Spleen (tissue), 11 donors: ENCODE measurements around the gene HS3ST3B1. TPM values are rescaled to one million over a fixed set of nuclear protein-coding genes. Genes with fewer than 3 reads are reported as not detected.

Experiments used
- DNase-seq: peaks from one replicate; pipeline ENCODE4 v3.0.0-alpha.2; 2020
- H3K27ac ChIP-seq, 8 donors: fragments of 200-600 bp; sonication (generic) in 7 of 8; 1 replicate in 4 of 8; 2 replicates in 4 of 8; pipeline versions ENCODE4 v1.5.0 to v1.8.0; 2016 to 2021; ENCODE audit warnings: inconsistent platforms in 4 of 8, mild to moderate bottlenecking in 4 of 8, moderate library complexity in 1 of 8
- H3K27me3 ChIP-seq, 7 donors: fragments of 200-600 bp; sonication (generic) in 6 of 7; replicated peaks in 1 of 7; 1 replicate in 4 of 7; 2 replicates in 3 of 7; pipeline versions ENCODE4 v1.5.0 to v1.8.0; 2016 to 2021; ENCODE audit warnings: inconsistent platforms in 3 of 7, mild to moderate bottlenecking in 1 of 7
- H3K36me3 ChIP-seq, 6 donors: fragments of 200-600 bp; sonication (generic) in 5 of 6; 1 replicate in 4 of 6; 2 replicates in 2 of 6; pipeline versions ENCODE4 v1.5.0 to v1.8.0; 2016 to 2021; ENCODE audit warnings: inconsistent platforms in 2 of 6
- H3K4me1 ChIP-seq, 6 donors: fragments of 200-600 bp; sonication (generic) in 5 of 6; 1 replicate in 3 of 6; 2 replicates in 3 of 6; pipeline versions ENCODE4 v1.5.0 to v1.8.0; 2016 to 2021; ENCODE audit warnings: inconsistent platforms in 3 of 6
- H3K4me3 ChIP-seq, 8 donors: fragments of 200-600 bp; sonication (generic) in 7 of 8; 1 replicate in 4 of 8; 2 replicates in 4 of 8; pipeline versions ENCODE4 v1.5.0 to v1.8.0; 2016 to 2021; ENCODE audit warnings: inconsistent platforms in 4 of 8, mild to moderate bottlenecking in 4 of 8, moderate library complexity in 2 of 8
- H3K9me3 ChIP-seq, 8 donors: fragments of 200-600 bp; sonication (generic) in 7 of 8; 1 replicate in 4 of 8; 2 replicates in 4 of 8; pipeline versions ENCODE4 v1.5.0 to v1.8.0; 2016 to 2021; ENCODE audit warnings: inconsistent platforms in 4 of 8
- CTCF ChIP-seq, 11 experiments: fragments of 200-600 bp in 7 of 11; fragments of 450-650 bp in 4 of 11; sonication (generic) in 4 of 11; IDR thresholded peaks in 8 of 11; conservative IDR thresholded peaks in 3 of 11; 1 replicate in 7 of 11; 2 replicates in 4 of 11; pipeline versions ENCODE4 v1.4.0 to v1.8.0; 2016 to 2021; ENCODE audit warnings: antibody characterized with exemption in 11 of 11, inconsistent platforms in 4 of 11, mild to moderate bottlenecking in 1 of 11
- POLR2A ChIP-seq, 3 donors: fragments of 450-650 bp; IDR thresholded peaks; one replicate each; pipeline ENCODE4 v1.5.1; 2017; ENCODE audit warnings: antibody characterized with exemption in 3 of 3, mild to moderate bottlenecking in 1 of 3
- POLR2AphosphoS5 ChIP-seq, 3 donors: sonication (generic); formaldehyde crosslinking; IDR thresholded peaks; one replicate each; pipeline ENCODE4 v1.5.1; 2017; ENCODE audit warnings: antibody characterized with exemption in 3 of 3
- WGBS, 5 donors: extraction: QIAGEN DNeasy Blood & Tissue Kit in 3 of 5; methylation state at CpG; one replicate each; pipeline versions ENCODE4 v1.1.5 to v1.1.7; 2013 to 2018; 5-methylcytosine and 5-hydroxymethylcytosine counted together
- intact Hi-C: fragments of 100-400 bp; cut with DNase I; formaldehyde crosslinking; loops from one replicate; pipeline ENCODE4 v1.15.0; 2023; ENCODE audit warnings: low total_unique reads
- polyA plus RNA-seq, 3 donors: library from polyadenylated mRNA; stranded (reverse); fragments of 200-250 nt; gene quantifications; one replicate each; pipeline ENCODE4 v1.2.1, GENCODE V29; 2013
- total RNA-seq, 7 donors: library from RNA; depleted of rRNA in 3 of 7; stranded (reverse); fragments of >200 nt in 3 of 7; fragmentation: NEBNext Ultra II Directional in 4 of 7; extraction: Animal tissue kit (Norgen Biotek cat#: 25700) in 4 of 7; gene quantifications; one replicate each; pipeline versions ENCODE4 v1.1.0 to v1.2.1, GENCODE V29; 2016 to 2021
- donor health status: healthy with polysubstance abuse.
- donor health status: DM: no; HTN: no; CAD: no; lungs with moderate emphysema.
- donor health status: DM: no; HTN: no; CAD: no.
- donor health status: Bipolar disorder and iron deficiency.
- donor health status: healthy.
- donor health status: DM: no; HTN: no; CAD: no.
- donor health status: DM: yes; HTN: yes; CAD: no.

HS3ST3B1 gene
- total and polyA plus RNA-seq, 10 donors: 1.3 to 17.9 (median 11.4) TPM

GRCh38 chr17:14340857-14341754 is 40.2 kb downstream of the HS3ST3B1 start:
- TF ChIP-seq CTCF (IDR thresholded peaks at IDR 0.05 in 8 of 11, conservative IDR thresholded peaks at IDR 0.05 in 3 of 11): no peak
- no peak for TF ChIP-seq POLR2AphosphoS5 (IDR thresholded peaks at IDR 0.05)
- no peak for TF ChIP-seq POLR2A (IDR thresholded peaks at IDR 0.05)
- DNase-seq: no peak
- Histone ChIP-seq H3K4me1 (peaks cover 0 to 33% (median 13%) of the 10 kb centered on the region in 6 donors), H3K27ac (peak overlapping the region in 1 of 8 donors; percentile 4), H3K27me3 (no peaks in the 10 kb centered on the region), H3K4me3 (no peak overlapping the region), H3K36me3 (peaks cover 0 to 12% (median 0%) of the 10 kb centered on the region in 6 donors), H3K9me3 (no peaks in the 10 kb centered on the region)
- intact Hi-C loops: no loop called here
- 50 to 63% (median 54%) methylated on average over 12 of the region's 12 CpGs for WGBS, 5 donors

DNA sequence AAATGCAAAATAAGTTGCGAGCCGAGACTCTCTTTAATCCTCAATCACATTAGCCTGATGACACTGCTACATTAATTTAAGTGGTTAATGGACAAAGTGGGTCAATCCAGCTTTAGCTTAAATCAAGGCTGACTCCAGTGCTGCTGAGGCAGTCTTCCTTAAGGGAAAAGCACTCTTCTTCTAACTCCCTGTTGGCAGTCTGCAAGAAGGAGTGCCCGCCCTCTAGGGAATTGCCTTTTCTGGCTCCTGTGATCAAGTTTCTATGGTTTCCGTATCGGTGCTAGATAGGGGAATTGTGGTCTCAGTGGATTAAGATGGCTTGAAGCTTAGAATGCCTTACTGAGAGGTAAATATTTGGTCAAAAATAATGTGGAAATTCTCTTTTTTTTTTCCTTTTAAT is 41.0 kb downstream of the HS3ST3B1 start:
- H3K4me1 ChIP-seq: peaks cover 0 to 26% (median 9%) of the 10 kb centered on the region in 6 donors
- intact Hi-C loops: no loop called here
- no peaks in the 10 kb centered on the region for H3K27me3 ChIP-seq
- WGBS, 5 donors: 72 to 86% (median 77%) methylated on average over 5 of the region's 5 CpGs
- no peak for TF ChIP-seq POLR2AphosphoS5 (IDR thresholded peaks at IDR 0.05)
- TF ChIP-seq CTCF (IDR thresholded peaks at IDR 0.05 in 8 of 11, conservative IDR thresholded peaks at IDR 0.05 in 3 of 11): no peak
- TF ChIP-seq POLR2A (IDR thresholded peaks at IDR 0.05): no peak
- no peak overlapping the region for H3K27ac ChIP-seq
- H3K4me3 ChIP-seq: no peak overlapping the region
- no peak for DNase-seq
- H3K9me3 ChIP-seq: no peaks in the 10 kb centered on the region
- peaks cover 0 to 20% (median 0%) of the 10 kb centered on the region in 6 donors for H3K36me3 ChIP-seq

DNA sequence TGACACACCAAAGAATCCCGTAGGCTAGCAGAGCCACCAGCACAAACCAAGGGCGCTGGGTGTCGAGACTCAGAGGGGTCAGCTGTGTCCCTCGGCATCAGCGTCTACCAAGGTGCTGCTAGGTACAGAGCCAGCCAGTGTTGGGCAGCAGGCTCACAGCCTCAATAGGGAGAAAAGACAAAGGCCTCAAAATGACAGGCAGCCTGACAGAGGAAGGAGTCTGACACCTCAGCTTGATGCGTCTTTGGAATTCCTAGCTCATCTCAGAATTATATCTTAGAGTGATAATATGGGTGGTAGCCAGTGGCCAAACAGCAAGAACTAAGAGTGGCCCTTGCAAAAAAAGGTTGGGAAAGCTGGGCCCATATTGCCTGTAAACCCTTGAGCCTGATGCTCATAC is 45.9 kb downstream of the HS3ST3B1 start:
- no peaks in the 10 kb centered on the region for H3K27me3 ChIP-seq
- no peaks in the 10 kb centered on the region for H3K9me3 ChIP-seq
- peaks cover 0 to 44% (median 0%) of the 10 kb centered on the region in 6 donors for H3K36me3 ChIP-seq
- DNase-seq: no peak
- 62 to 83% (median 76%) methylated on average over 6 of the region's 6 CpGs for WGBS, 5 donors
- no peak for TF ChIP-seq POLR2AphosphoS5 (IDR thresholded peaks at IDR 0.05)
- no peak for TF ChIP-seq CTCF (IDR thresholded peaks at IDR 0.05 in 8 of 11, conservative IDR thresholded peaks at IDR 0.05 in 3 of 11)
- TF ChIP-seq POLR2A (IDR thresholded peaks at IDR 0.05): no peak
- no peak overlapping the region for H3K27ac ChIP-seq
- intact Hi-C loops: no loop called here
- no peak overlapping the region for H3K4me3 ChIP-seq
- peaks cover 0 to 26% (median 10%) of the 10 kb centered on the region in 6 donors for H3K4me1 ChIP-seq

- TF ChIP-seq POLR2A (IDR thresholded peaks at IDR 0.05) (no peak), CTCF (IDR thresholded peaks at IDR 0.05 in 8 of 11, conservative IDR thresholded peaks at IDR 0.05 in 3 of 11) (no peak), POLR2AphosphoS5 (IDR thresholded peaks at IDR 0.05) (no peak)
- H3K27ac ChIP-seq: peak overlapping the region in 6 of 8 donors; percentile 35 to 72 (median 64)
Observed at GRCh38 chr17:14351493-14351892, 50.6 kb downstream of the HS3ST3B1 start.

More at GRCh38 chr17:14351493-14351892, 50.6 kb downstream of the HS3ST3B1 start:
- no peak for DNase-seq
- intact Hi-C loops: no loop called here
- H3K27me3 ChIP-seq: peaks cover 0 to 34% (median 0%) of the 10 kb centered on the region in 7 donors
- peaks cover 0 to 48% (median 18%) of the 10 kb centered on the region in 6 donors for H3K4me1 ChIP-seq
- H3K9me3 ChIP-seq: no peaks in the 10 kb centered on the region
- no peak overlapping the region for H3K4me3 ChIP-seq
- 58 to 72% (median 61%) methylated on average over 3 of the region's 3 CpGs for WGBS, 5 donors
- H3K36me3 ChIP-seq: peaks cover 0 to 32% (median 0%) of the 10 kb centered on the region in 6 donors
